Smooth muscle cell (in vitro differentiated cells): Measurements from ENCODE around the gene FXYD6. TPM values are rescaled to one million over a fixed set of nuclear protein-coding genes. Genes with fewer than 3 reads are reported as not detected.

Source experiments
- DNase-seq: peaks from one replicate; lab custom pipeline; 2025; ENCODE audit not compliant: unreplicated experiment; lab: John Stamatoyannopoulos, UW
- H2AFZ ChIP-seq: fragments of 200-600 bp; sonication (generic); 2 replicates; pipeline ENCODE4 v1.6.0; 2016; ENCODE audit warnings: antibody characterized with exemption, low read depth, mild to moderate bottlenecking
- H3F3A ChIP-seq: fragments of 200-600 bp; sonication (generic); 2 replicates; pipeline ENCODE4 v1.6.0; 2017; ENCODE audit warnings: antibody characterized with exemption, low read depth
- H3K27ac ChIP-seq: fragments of 200-600 bp; sonication (generic); 2 replicates; pipeline ENCODE4 v1.5.1; 2016; ENCODE audit warnings: low read depth, mild to moderate bottlenecking
- H3K27me3 ChIP-seq: fragments of 200-600 bp; sonication (generic); 2 replicates; pipeline ENCODE4 v1.6.1; 2016; ENCODE audit warnings: low read depth, mild to moderate bottlenecking
- H3K36me3 ChIP-seq: fragments of 200-600 bp; sonication (generic); 2 replicates; pipeline ENCODE4 v1.5.1; 2016; ENCODE audit warnings: low read depth
- H3K4me1 ChIP-seq: fragments of 200-600 bp; sonication (generic); 2 replicates; pipeline ENCODE4 v1.5.1; 2016; ENCODE audit warnings: low read depth
- H3K4me2 ChIP-seq: fragments of 200-600 bp; sonication (generic); 2 replicates; pipeline ENCODE4 v1.6.0; 2016; ENCODE audit warnings: mild to moderate bottlenecking
- H3K4me3 ChIP-seq: fragments of 200-600 bp; sonication (generic); 2 replicates; pipeline ENCODE4 v1.5.1; 2016; ENCODE audit warnings: mild to moderate bottlenecking
- H3K79me2 ChIP-seq: fragments of 200-600 bp; sonication (generic); 2 replicates; pipeline ENCODE4 v1.6.0; 2016; ENCODE audit warnings: low read depth, mild to moderate bottlenecking
- H3K9ac ChIP-seq: fragments of 200-600 bp; sonication (generic); 2 replicates; pipeline ENCODE4 v1.6.0; 2016; ENCODE audit warnings: low read depth
- H3K9me3 ChIP-seq: fragments of 200-600 bp; sonication (generic); replicated peaks from 2 replicates; pipeline ENCODE4 v1.5.1; 2016; ENCODE audit warnings: low read depth
- H4K20me1 ChIP-seq: fragments of 200-600 bp; sonication (generic); 2 replicates; pipeline ENCODE4 v1.6.0; 2016; ENCODE audit warnings: low read depth
- CTCF ChIP-seq: fragments of 200-600 bp; sonication (generic); IDR thresholded peaks from 2 replicates; pipeline ENCODE4 v1.5.1; 2017; ENCODE audit warnings: borderline replicate concordance, mild to moderate bottlenecking, antibody characterized with exemption; ENCODE audit not compliant: insufficient read depth, poor library complexity, severe bottlenecking
- WGBS: methylation state at CpG from one replicate; pipeline ENCODE4 v1.1.7; 2016; ENCODE audit warnings: low lambda C conversion rate; 5-methylcytosine and 5-hydroxymethylcytosine counted together
- polyA plus RNA-seq: library from polyadenylated mRNA; unstranded; fragments of >200 nt; fragmentation: Nextera tagmentation; extraction: Ambion mirVana; gene quantifications from 2 replicates; pipeline ENCODE4 v1.2.1, GENCODE V29; 2016
- total RNA-seq: library from RNA; depleted of rRNA; stranded (reverse); fragments of >200 nt; gene quantifications from 2 replicates; pipeline ENCODE4 v1.2.3, GENCODE V29; 2014

FXYD6 gene
- total and polyA plus RNA-seq, 2 experiments from 2014 or later = 27.7 to 84.5 TPM

GRCh38 chr11:117872975-117873827 is 3.3 kb downstream of the FXYD6 start:
- no peak overlapping the region for H3K4me2 ChIP-seq
- no peaks in the 10 kb centered on the region for H3K9me3 ChIP-seq
- TF ChIP-seq CTCF = no peak
- H4K20me1 ChIP-seq = peaks cover 22% of the 10 kb centered on the region
- no peak overlapping the region for H2AFZ ChIP-seq
- peaks cover 3% of the 10 kb centered on the region for H3K79me2 ChIP-seq
- H3K36me3 ChIP-seq = no peaks in the 10 kb centered on the region
- peaks cover 34% of the 10 kb centered on the region for H3K4me1 ChIP-seq
- no peak overlapping the region for H3K27ac ChIP-seq
- no peaks in the 10 kb centered on the region for H3K27me3 ChIP-seq
- DNase-seq = no peak
- 96% methylated on average over 15 of the region's 15 CpGs for WGBS
- H3K4me3 ChIP-seq = no peak overlapping the region
- H3K9ac ChIP-seq = no peak overlapping the region
- no peaks in the 10 kb centered on the region for H3F3A ChIP-seq

- Histone ChIP-seq H4K20me1 (peaks cover 24% of the 10 kb centered on the region), H3K4me3 (no peak overlapping the region), H3K4me1 (peaks cover 34% of the 10 kb centered on the region), H3K4me2 (no peak overlapping the region), H2AFZ (no peak overlapping the region), H3K9ac (no peak overlapping the region), H3K79me2 (peaks cover 6% of the 10 kb centered on the region), H3K27ac (no peak overlapping the region), H3F3A (no peaks in the 10 kb centered on the region), H3K9me3 (no peaks in the 10 kb centered on the region), H3K36me3 (no peaks in the 10 kb centered on the region), H3K27me3 (no peaks in the 10 kb centered on the region)
- 88% methylated on average over 12 of the region's 12 CpGs for WGBS
- no peak for TF ChIP-seq CTCF
- no peak for DNase-seq
Measured at GRCh38 chr11:117872420-117872961, 4.0 kb downstream of the FXYD6 start.

GRCh38 chr11:117871784-117872183 is 4.7 kb downstream of the FXYD6 start:
- no peak for DNase-seq
- no peaks in the 10 kb centered on the region for H3K9me3 ChIP-seq
- H4K20me1 ChIP-seq = peaks cover 24% of the 10 kb centered on the region
- H3K4me2 ChIP-seq = no peak overlapping the region
- peaks cover 6% of the 10 kb centered on the region for H3K79me2 ChIP-seq
- peaks cover 34% of the 10 kb centered on the region for H3K4me1 ChIP-seq
- H3K9ac ChIP-seq = no peak overlapping the region
- no peak overlapping the region for H2AFZ ChIP-seq
- no peaks in the 10 kb centered on the region for H3K36me3 ChIP-seq
- no peaks in the 10 kb centered on the region for H3F3A ChIP-seq
- H3K27ac ChIP-seq = no peak overlapping the region
- WGBS = 92% methylated on average over 5 of the region's 5 CpGs
- H3K27me3 ChIP-seq = no peaks in the 10 kb centered on the region
- no peak for TF ChIP-seq CTCF
- no peak overlapping the region for H3K4me3 ChIP-seq
